GM20000 (cell line): ENCODE results near the gene C2orf74.
"Not testable (repeated sequence)": the region's sequence is repeated elsewhere in the genome, so short reads cannot be mapped to it uniquely, and the experiment has no call there.

ENCODE experiments used
- DNase-seq: peaks from one replicate; pipeline ENCODE4 v3.0.0; 2012; ENCODE audit warnings: low spot score
- TF ChIP-seq, protein P1 (sequence below): IDR thresholded peaks from 2 replicates; pipeline ENCODE4 v1.5.1; 2012; ENCODE audit warnings: mild to moderate bottlenecking, control low read depth; ENCODE audit errors: extremely low read depth, missing control alignments

C2orf74 gene

DNA sequence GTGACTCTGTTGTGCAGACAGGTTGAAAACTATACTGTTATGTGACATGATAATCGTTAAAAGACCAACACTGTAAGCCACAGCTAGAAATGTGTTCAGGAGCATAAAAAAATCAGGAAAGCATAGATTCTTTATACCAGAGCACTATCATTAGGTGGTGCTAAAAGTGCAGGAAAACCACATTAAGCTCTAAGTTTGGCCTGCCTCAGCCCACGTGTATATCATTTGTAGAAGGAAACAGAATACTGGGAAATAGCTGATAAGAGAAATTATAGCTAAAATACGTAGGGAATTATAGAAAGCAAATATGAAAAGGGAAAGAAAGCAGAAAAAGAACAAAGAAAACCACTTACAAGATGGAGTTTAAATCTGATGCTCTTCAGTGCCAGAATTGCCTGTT is 26.5 kb upstream of the C2orf74 start:
- no peak for DNase-seq
- TF ChIP-seq, protein P1, sequence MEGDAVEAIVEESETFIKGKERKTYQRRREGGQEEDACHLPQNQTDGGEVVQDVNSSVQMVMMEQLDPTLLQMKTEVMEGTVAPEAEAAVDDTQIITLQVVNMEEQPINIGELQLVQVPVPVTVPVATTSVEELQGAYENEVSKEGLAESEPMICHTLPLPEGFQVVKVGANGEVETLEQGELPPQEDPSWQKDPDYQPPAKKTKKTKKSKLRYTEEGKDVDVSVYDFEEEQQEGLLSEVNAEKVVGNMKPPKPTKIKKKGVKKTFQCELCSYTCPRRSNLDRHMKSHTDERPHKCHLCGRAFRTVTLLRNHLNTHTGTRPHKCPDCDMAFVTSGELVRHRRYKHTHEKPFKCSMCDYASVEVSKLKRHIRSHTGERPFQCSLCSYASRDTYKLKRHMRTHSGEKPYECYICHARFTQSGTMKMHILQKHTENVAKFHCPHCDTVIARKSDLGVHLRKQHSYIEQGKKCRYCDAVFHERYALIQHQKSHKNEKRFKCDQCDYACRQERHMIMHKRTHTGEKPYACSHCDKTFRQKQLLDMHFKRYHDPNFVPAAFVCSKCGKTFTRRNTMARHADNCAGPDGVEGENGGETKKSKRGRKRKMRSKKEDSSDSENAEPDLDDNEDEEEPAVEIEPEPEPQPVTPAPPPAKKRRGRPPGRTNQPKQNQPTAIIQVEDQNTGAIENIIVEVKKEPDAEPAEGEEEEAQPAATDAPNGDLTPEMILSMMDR = no peak

DNA sequence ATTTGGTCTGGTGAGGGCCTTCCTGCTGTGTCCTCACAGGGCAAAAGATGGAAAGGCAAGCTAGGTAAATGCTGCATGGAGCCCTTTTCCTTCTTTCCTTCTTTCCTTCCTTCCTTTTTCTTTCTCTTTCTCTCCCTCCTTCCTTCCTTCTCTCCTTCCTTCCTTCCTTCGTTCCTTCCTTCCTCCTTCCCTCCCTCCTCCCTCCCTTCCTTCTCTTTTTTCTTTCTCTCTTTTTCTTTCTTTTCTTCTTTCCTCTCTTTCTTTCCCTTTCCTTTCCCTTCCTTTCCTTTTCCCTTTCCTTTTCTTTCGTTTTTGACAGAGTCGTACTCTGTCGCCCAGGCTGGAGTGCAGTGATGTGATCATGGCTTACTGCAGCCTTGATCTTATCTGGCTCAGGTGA is 23.1 kb upstream of the C2orf74 start:
- DNase-seq = no peak
- TF ChIP-seq, protein P1 = no peak

DNA sequence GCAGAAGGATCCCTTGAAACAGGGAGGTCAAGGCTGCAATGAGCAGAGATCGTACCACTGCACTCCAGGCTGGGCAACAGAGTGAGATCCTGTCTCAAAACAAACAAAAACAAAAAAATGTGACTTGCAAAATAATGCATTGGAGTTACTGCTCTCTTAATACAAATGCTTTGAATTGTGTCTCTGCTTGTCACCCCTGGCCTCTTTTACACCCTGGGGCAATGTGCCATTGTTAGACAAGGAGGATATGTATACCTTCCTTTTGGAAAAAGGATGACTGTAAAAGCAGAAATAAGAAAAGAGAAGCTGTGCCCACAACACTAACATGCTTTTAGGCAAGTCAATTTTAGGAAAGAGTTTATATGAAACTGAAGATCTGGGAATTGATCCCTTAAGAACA is 20.8 kb upstream of the C2orf74 start:
- DNase-seq = no peak

DNA sequence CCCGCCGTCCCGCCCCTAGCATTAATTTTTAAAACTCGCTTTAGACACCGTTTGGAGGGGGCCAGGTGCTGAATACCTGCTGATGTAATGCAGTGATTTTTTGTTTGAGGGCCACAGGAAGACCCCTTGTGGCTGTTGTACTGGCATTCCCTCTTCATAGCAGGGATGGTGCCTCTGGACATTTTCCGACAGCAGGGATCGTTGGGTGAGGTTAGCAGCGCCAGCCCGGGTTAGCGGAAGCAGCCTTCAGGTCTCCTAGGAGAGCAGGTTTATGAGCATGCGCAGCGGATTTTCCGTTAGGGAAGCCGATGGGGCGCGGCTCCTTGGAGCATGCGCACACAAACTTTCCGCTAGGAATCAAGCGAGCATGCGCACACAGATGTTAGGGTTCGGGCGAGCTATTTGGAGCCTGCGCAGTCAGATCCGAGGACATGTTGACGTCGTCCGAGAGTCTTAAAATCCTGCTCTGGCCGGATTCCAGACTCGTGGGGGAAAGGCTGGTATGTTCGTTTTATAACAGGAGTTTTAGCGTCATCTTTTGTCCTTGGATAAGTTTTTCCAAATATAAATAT is 17.2 kb upstream of the C2orf74 start:
- TF ChIP-seq, protein P1 = no peak
- peak; percentile 94 for DNase-seq

More for the DNA sequence above, 20.8 kb upstream of the C2orf74 start:
- TF ChIP-seq, protein P1 = no peak

DNA sequence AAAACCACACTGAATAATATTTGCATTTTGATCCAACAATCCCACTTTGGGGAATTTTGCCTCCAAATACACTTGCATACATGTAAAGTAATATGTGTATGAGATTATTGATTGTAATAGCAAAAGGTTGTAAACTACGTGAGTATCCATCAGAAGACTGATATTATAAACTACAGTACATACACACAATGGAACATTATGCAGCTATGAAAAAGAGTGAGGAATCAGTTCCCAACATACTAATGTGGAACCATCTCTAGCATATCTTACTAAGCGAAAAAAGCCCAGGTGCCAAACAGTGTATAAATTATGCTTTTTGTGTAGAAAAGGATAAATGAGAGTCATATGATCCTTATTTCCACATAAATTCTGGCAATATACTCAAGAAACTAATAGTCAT is 16.0 kb upstream of the C2orf74 start:
- TF ChIP-seq, protein P1 = no peak
- no peak for DNase-seq

DNA sequence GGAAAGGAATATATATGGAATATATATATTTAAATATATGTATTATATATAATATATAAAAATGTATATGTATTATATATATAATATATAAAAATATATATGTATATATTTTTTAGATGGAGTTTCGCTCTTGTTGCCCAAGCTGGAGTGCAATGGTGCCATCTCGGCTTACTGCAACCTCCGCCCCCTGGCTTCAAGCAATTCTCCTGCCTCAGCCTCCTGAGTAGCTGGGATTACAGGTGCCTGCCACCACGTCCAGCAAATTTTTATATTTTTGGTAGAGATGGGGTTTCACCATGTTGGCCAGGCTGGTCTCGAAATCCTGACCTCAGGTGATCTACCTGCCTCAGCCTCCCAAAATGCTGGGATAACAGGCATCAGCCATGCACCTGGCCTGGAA is 13.9 kb upstream of the C2orf74 start:
- DNase-seq = not testable (repeated sequence)

DNA sequence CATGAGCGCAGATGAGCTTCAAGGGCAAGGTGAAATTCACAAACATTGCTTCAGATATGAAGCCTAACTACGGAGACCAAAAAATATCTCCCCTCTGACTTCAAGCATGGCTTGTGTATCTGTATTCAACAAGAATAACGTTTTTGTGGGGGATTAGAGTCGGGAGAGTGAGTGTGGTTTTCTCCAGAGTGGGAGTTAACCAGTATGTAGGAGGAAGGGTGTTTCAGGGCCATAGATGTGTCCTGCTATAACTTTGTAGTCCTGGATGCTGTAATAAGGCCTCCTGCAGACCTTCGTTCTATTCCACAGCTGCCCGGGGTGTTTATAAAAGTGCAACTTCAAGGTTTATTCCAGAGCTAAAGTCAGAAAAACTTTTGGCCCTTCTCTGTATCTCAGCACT is 12.9 kb upstream of the C2orf74 start:
- TF ChIP-seq, protein P1 = no peak
- DNase-seq = no peak

DNA sequence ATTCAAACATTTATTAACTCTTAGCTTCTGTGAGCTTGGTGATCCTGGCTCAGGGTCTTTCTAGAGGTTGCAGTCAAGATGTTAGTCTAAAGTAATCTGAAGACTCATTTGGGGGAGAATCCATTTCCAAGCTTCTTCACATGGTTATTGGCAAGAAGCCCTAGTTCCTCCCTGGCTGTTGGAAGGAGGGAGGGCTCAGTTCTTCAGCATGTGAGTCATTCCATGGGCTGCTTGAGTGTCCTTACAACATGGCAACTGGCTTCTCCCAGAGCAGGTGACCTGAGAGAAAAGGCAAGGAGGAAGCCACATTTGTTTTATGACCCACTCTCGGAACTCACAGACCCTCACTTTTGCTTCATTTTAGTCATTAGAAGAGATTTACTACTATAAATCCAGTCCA is 10.6 kb upstream of the C2orf74 start:
- TF ChIP-seq, protein P1 = no peak
- DNase-seq = no peak
